ENCODE results near the gene KCNIP3. TPM values are rescaled to one million over a fixed set of nuclear protein-coding genes. Genes with fewer than 3 reads are reported as not detected.

KCNIP3 gene
- 13.4 TPM for total RNA-seq

GRCh38 chr2:95296880-95297487 lies at the start of gene KCNIP3:
Gene KCNIP3, plus strand, starts transcription at chr2:95297347. Its CDS starts 92 bp downstream, at chr2:95297439.

DNA sequence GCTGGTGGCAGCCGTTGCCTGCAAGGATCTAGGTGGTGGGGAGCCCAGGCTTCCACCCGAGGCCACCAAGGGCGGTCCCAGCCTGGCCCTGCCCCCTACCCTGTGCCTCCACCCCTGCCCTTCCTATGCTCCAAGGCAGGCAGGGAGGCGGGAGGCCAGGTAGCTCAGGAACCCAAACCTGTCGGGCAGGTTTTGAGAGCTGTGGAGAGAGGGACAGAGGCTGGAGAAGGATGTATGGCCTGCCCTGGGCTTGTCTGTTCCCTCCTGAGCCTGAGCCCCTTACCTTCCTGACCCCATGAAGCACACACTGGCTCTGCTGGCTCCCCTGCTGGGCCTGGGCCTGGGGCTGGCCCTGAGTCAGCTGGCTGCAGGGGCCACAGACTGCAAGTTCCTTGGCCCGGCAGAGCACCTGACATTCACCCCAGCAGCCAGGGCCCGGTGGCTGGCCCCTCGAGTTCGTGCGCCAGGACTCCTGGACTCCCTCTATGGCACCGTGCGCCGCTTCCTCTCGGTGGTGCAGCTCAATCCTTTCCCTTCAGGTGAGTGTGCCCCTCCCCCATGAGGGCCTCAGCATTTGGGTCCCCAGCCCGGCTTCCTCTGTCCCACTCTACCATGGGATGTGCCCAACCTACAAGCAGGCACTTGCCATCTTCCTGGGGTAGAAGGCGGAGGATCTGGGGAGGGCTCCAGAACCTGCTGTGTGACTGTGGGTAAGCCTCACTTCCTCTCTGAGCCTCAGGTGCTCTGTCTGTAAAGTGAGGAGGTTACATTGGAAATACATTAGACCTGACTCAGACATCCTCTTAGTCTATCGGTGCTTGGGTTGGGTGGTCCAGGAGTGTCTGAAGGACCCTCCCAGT lies 22.6 kb upstream of the KCNIP3 start, which contains the start of gene PROM2:
TSS of gene PROM2 (plus strand) at position 159 of the 860 bp plus-strand sequence. CDS start at position 296, 137 bp downstream.

GRCh38 chr2:95402370-95403203 lies 105.4 kb downstream of the KCNIP3 start, which contains the start of gene FAHD2A:
Gene FAHD2A, plus strand, starts transcription at chr2:95402708. Its CDS starts 2,851 bp downstream, at chr2:95405559.

Other genes with a start within 250 kb of the KCNIP3 start
- 61.4 TPM for gene MRPS5, start 175.5 kb upstream of the KCNIP3 start, total RNA-seq
- gene ZNF514, start 137.5 kb upstream of the KCNIP3 start, total RNA-seq, result 25.3 TPM
- gene ZNF2, start 131.5 kb upstream of the KCNIP3 start, total RNA-seq, result 7.6 TPM
- gene ZNF892, start 89.8 kb upstream of the KCNIP3 start, total RNA-seq, result 10.2 TPM
- gene PROM2, start 22.9 kb upstream of the KCNIP3 start, total RNA-seq, result 34.7 TPM
- gene FAHD2A, start 105.4 kb downstream of the KCNIP3 start, total RNA-seq, result 46.1 TPM
- 0.35 TPM for gene TRIM43B, start 187.4 kb downstream of the KCNIP3 start, total RNA-seq